CD4-positive, alpha-beta T cell treated with Interleukin-10 for 1 hour (primary cell): ENCODE results near the gene CYTH2.
"Not testable (repeated sequence)": the region's sequence is repeated elsewhere in the genome, so short reads cannot be mapped to it uniquely, and the experiment has no call there.

ENCODE experiments used
- DNase-seq: peaks from one replicate; pipeline ENCODE4 v3.0.0-alpha.2; 2020

The CYTH2 gene

DNA sequence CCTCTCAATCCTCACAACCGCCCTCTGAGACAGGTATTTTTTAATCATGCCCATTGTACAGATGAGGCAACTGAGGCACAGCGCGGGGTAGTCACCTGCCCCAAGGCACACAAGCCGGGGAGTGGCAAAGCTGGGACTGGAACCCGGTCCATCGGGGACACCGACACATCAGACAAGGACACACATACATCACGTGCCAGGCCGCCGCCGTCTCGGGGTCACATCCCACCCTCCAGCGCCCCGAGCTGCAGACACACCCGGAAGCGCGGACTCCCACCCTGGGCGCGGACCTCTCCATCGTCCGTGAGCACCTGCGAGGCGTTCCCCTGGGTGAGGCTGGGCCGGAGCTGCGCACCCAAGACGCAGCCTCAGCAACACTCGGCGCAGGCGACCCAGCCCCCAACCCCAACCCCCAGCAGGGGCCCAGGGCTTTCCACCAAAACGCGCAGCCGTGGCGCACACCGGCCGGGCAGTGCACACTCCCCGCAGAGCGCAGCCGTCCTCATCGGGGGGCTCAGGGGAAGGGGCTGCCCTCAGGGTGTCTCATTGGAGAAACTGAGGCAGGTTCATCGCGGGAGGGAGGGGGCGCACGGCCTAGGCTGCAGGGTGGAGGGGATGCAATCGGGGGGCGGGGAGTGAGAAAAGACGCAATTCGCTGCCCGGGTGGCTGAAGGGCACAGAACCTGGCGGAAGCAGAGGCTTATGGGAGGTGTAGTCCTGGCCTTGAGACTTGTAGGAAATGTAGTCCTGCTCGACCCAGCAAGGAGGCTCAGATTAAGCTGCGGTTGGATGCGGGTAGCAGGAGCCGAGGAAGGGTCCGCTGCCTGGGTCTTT, 44.3 kb downstream of the CYTH2 start:
- DNase-seq = peak; percentile 83

DNA sequence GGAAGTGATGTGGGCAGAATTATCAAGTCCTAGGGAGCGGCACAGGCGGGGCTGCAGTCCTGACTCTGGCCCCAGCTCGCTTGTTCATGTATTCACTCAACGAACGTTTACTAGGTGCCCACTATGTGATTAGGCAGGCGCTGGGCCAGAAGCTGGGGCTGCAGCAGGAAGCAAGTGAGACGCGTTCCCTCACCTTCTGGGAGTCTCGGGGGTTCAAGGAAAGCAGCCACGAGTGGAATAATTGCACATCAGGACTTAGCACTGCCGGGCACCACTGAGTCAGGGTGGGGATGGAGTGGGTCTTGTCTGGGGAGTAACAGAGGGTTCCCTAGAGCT, 44.9 kb downstream of the CYTH2 start:
- DNase-seq = no peak

DNA sequence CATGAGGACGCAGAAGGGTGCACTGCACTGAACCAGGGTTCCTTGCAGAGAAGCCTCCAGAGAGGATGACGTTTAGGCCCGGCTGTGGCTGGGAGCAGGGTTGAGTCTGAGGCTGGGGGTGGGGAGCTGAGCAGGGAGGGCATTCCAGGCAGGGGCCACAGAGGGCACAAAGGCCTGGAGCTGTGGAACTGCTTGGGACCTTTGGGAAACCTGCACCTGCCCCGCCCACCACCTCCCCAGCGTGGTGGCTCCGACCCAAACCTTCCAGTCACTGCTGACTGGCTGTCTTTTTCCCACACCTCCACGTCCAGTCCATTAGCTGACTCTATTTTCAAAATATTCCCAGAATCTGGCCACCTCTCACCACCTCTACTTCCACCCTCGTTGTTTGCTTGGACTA, 47.4 kb downstream of the CYTH2 start:
- no peak for DNase-seq

DNA sequence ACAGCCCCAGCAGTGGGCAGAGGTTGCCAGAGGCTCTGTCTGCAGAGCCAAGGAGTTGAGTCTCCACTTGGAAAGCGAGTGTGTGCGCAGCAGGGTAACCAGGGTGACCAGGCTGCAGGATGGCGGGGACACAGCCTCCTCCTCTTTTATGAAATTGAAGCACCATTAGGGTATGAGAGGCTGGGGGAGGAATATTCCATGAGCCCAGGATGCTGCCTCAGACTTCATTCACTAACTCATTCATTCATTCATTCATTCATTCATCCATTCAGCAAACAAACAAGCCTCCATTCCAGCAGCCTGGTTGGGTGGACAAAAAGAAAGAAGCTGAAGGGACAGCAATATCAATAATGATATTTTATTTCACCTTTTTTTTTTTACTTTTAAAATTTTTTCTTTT, 49.0 kb downstream of the CYTH2 start:
- no peak for DNase-seq

DNA sequence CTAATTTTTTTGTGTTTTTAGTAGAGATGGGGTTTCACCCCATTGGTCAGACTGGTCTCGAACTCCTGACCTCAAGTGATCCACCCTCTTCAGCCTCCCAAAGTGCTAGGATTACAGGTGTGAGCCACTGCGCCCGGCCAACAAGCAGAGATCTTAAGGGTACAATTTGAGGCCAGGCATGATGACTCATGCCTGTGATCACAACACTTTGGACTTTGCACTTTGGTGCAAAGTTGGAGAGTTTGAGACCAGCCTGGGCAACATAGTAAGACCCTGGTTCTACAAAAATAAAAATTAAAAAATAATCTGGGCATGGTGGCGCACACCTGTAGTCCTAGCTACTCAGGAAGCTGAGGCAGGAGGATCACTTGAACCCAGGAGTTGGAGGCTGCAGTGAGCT, 50.3 kb downstream of the CYTH2 start:
- not testable (repeated sequence) for DNase-seq

DNA sequence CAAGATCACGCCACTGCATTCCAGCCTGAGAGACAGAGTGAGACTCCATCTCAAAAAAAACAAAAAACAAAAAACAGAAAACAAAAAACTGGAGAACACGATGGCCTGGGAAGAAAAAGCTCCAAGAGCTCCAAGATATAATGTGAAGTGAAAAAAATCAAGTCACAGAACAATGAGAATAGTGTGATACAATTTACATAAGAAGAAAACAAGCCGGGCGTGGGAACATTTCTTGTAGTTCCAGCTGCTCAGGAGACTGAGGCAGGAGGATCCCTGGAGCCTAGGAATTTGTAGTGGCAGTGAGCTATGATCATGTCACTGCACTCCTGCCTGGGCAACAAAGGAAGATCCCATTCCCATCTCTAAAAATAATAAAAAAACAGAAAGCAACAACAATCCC, 51.0 kb downstream of the CYTH2 start:
- DNase-seq = no peak

DNA sequence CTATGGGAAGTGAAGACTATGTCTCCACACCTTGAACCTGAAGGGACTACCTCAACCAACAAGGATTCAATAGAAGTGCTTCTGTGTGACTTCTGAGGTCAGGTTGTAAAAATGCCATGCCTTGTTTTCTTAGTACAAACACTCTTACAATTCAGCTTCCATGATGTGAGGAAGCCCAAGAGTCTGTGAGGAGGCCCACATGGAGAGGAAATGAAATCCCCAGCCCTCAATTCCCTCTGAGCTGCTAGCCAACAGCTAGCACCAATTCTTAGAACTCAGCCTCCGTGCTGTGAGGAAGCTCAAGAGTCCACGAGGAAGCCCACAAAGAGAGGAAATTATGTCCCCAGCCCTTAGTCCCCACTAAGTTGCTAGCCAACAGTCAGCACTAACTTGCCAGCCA, 55.1 kb downstream of the CYTH2 start:
- DNase-seq = no peak

DNA sequence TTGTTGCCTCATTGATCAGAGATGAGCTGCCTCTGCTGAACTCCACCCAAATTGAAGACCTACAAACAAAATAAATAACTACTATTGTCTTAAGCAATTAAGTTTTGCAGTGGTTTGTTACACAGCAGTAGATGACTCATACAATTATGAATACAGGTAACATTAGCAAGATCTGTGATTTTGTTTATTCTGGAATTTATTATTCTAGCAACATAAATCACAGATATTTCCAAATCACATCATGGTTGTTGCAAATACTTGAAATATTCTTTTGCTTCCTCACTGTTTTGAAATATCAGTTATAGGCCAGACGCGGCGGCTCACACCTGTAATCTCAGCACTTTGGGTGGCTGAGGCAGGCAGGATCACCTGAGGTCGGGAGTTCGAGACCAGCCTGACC, 55.6 kb downstream of the CYTH2 start:
- DNase-seq = no peak

DNA sequence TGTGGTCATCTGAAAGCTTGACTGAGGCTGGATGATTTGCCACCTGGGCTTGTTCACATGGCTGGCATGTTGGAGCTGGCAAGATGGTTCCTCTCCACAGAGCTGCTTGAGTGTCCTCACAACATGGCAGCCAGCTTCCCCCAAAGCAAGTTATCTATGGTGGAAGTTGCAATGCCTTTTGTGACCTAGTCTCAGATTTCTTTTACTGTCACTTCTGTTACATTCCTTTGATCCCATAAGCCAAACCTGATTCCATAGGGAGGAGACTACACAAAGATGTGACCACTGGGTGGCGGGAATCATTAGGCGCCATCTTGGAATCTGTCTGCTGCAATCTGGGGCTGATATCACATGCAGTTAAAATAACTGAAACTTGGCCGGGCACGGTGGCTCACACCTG, 60.0 kb downstream of the CYTH2 start:
- no peak for DNase-seq

DNA sequence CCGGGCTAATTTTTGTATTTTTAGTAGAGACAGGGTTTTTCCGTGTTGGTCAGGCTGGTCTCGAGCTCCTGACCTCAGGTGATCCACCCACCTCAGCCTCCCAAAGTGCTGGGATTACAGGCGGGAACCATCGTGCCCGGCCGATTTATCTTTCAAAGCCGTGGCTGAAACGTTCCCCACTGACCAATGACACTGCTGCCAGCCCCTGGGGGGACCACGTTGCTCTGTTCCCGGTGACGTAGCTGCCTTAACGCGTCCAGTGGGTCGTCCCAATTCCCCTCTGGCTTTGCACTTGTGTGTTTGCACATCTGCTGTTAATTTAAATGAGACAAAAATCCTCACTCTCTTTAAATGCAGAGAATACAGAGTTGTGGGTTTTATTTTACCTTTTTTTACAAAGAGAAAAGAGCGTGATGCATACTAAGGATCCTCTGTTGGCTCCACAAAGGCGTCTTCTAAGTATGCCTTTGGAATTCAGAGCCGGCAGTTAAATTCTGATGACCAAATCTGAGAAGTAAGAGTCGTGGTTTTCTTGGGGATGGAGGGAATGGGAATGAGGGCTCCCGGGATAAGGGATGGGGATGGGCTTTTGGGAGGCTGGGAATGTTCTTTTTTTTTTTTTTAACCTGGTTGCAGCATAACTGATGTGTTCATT, 61.0 kb downstream of the CYTH2 start:
- DNase-seq = no peak

DNA sequence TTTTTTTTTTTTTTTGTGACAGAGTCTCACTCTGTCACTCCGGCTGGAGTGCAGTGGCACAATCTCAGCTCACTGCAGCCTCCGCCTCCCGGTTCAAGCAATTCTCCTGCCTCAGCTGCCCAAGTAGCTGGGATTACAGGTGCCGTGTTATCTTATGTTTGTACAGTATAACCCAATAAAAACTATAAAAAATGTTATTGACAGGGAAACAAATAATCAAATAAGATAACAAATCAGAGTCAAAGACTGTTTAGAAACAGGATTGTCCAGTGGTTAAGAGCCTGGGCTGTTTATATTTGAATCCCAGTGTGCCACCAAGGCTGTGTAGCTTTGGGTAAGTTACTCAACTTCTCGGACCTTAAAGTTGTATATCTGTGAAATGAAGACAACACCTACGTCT, 61.6 kb downstream of the CYTH2 start:
- DNase-seq = no peak
